HepG2 (cell line): ENCODE measurements around the gene LHPP. TPM values are rescaled to one million over a fixed set of nuclear protein-coding genes. Genes with fewer than 3 reads are reported as not detected.

Experiments
- ATAC-seq: fragments of 200-7000 bp; cut with Tn5 transposase; 3 replicates; pipeline ENCODE4 v1.9.1; 2020; ENCODE audit warnings: mild to moderate bottlenecking, moderate library complexity
- BruUV-seq: library from RNA; stranded (reverse); fragments of 400-500 nt; replicated peaks from 2 replicates; lab custom pipeline; 2021; lab: Mats Ljungman, UMichigan
- CTCF ChIA-PET: fragments of 300-600 bp; formaldehyde crosslinking; extraction: SDS; loops from one replicate; lab custom pipeline; 2021; ENCODE audit warnings: low total read pairs, inconsistent platforms, low intra/inter-chr PET ratio; lab: Yijun Ruan, JAX
- POLR2A ChIA-PET: fragments of 350-600 bp; sonication (Branson Sonifier 250); formaldehyde crosslinking; loops from one replicate; lab custom pipeline; 2020; ENCODE audit warnings: antibody characterized with exemption, inconsistent platforms; lab: Yijun Ruan, JAX
- DNase-seq: peaks from one replicate; pipeline ENCODE4 v3.0.0-alpha.2; 2015; ENCODE audit warnings: low spot score
- FAIRE-seq: peaks from 3 replicates; lab custom pipeline; 2011; peaks lifted over from hg19 to GRCh38; lab: Jason Lieb, UNC
- H2AFZ ChIP-seq: one replicate; pipeline ENCODE4 v1.6.1; 2011; ENCODE audit warnings: low read length, inconsistent platforms
- H3K27ac ChIP-seq: fragments of 300-600 bp; 3 replicates; pipeline ENCODE4 v1.8.0; 2011; ENCODE audit warnings: mixed run types, mild to moderate bottlenecking, mixed read lengths, low read length, inconsistent platforms; ENCODE audit not compliant: insufficient read depth; ENCODE audit errors: extremely low read length
- H3K27me3 ChIP-seq, 2 experiments: fragments of 200-600 bp in 1 of 2; 2 replicates in 1 of 2; 3 replicates in 1 of 2; pipeline versions ENCODE4 v1.6.0 to v1.8.0; 2011; ENCODE audit warnings: low read length in 2 of 2, mild to moderate bottlenecking in 2 of 2, moderate library complexity in 2 of 2, inconsistent platforms in 1 of 2; ENCODE audit not compliant: insufficient read depth in 2 of 2, control insufficient read depth in 1 of 2
- H3K36me3 ChIP-seq, 2 experiments: fragments of 200-600 bp in 1 of 2; replicated peaks in 1 of 2; 2 replicates in 1 of 2; 3 replicates in 1 of 2; pipeline versions ENCODE4 v1.5.1 to v1.8.0; 2011; ENCODE audit warnings: low read length in 2 of 2, inconsistent platforms in 1 of 2; ENCODE audit not compliant: insufficient read depth in 2 of 2, control insufficient read depth in 1 of 2
- H3K4me1 ChIP-seq: 2 replicates; pipeline ENCODE4 v1.5.1; 2012; ENCODE audit warnings: low read length, inconsistent platforms; ENCODE audit not compliant: insufficient read depth
- H3K4me2 ChIP-seq: 2 replicates; pipeline ENCODE4 v1.6.0; 2011; ENCODE audit warnings: low read depth, low read length, inconsistent platforms
- H3K4me3 ChIP-seq, 3 experiments: fragments of 200-600 bp in 1 of 3; sonication (generic), shearing (Covaris generic) in 1 of 3; replicated peaks in 1 of 3; 2 replicates each; pipeline ENCODE4 v1.5.1; 2011 to 2016; ENCODE audit warnings: low read length in 3 of 3, inconsistent platforms in 2 of 3, low read depth in 2 of 3, mild to moderate bottlenecking in 2 of 3, control low read depth in 1 of 3, mixed read lengths in 1 of 3; ENCODE audit not compliant: insufficient read depth in 1 of 3
- H3K79me2 ChIP-seq: one replicate; pipeline ENCODE4 v1.6.1; 2011; ENCODE audit warnings: low read length, inconsistent platforms; ENCODE audit not compliant: insufficient read depth
- H3K9ac ChIP-seq: 2 replicates; pipeline ENCODE4 v1.6.0; 2011; ENCODE audit warnings: mild to moderate bottlenecking, low read depth, low read length, inconsistent platforms; ENCODE audit not compliant: insufficient read depth
- H3K9me3 ChIP-seq: 2 replicates; pipeline ENCODE4 v1.5.1; 2012; ENCODE audit warnings: mild to moderate bottlenecking, low read length
- H4K20me1 ChIP-seq: 2 replicates; pipeline ENCODE4 v1.6.0; 2011; ENCODE audit warnings: inconsistent platforms, mild to moderate bottlenecking, low read length, moderate library complexity; ENCODE audit not compliant: insufficient read depth
- ESRRA ChIP-seq: sonication (generic); formaldehyde crosslinking; IDR thresholded peaks from 2 replicates; pipeline ENCODE4 v1.5.1; 2020; ENCODE audit warnings: mild to moderate bottlenecking, low read depth, missing genetic modification reagents
- FOXC1 ChIP-seq: sonication (generic); formaldehyde crosslinking; IDR thresholded peaks from 2 replicates; pipeline ENCODE4 v1.8.0; 2022; ENCODE audit warnings: mild to moderate bottlenecking, missing genetic modification reagents, borderline replicate concordance
- NAIF1 ChIP-seq: sonication (generic); formaldehyde crosslinking; IDR thresholded peaks from 2 replicates; pipeline ENCODE4 v1.5.0; 2020; ENCODE audit warnings: mild to moderate bottlenecking, missing genetic modification reagents, borderline replicate concordance
- SAP130 ChIP-seq: IDR thresholded peaks from 2 replicates; pipeline ENCODE4 v1.6.1; 2016; ENCODE audit warnings: low read depth
- SMC3 ChIP-seq: IDR thresholded peaks from 2 replicates; pipeline ENCODE4 v1.6.1; 2011; ENCODE audit warnings: low read length, improper control_type of control experiment
- TAF15 ChIP-seq: fragments of 200-400 bp; formaldehyde crosslinking; IDR thresholded peaks from one replicate; pipeline ENCODE4 v1.6.1; 2018; ENCODE audit warnings: mild to moderate bottlenecking, low read depth, low read length; ENCODE audit not compliant: poor library complexity, severe bottlenecking
- ZKSCAN5 ChIP-seq: sonication (generic); formaldehyde crosslinking; IDR thresholded peaks from 2 replicates; pipeline ENCODE4 v1.5.1; 2020; ENCODE audit warnings: mild to moderate bottlenecking, missing genetic modification reagents
- ZNF570 ChIP-seq: sonication (generic); formaldehyde crosslinking; IDR thresholded peaks from 2 replicates; pipeline ENCODE4 v1.4.0; 2020; ENCODE audit warnings: mild to moderate bottlenecking, missing genetic modification reagents, borderline replicate concordance
- ZNF761 ChIP-seq: sonication (generic); formaldehyde crosslinking; conservative IDR thresholded peaks from 2 replicates; pipeline ENCODE4 v1.4.0; 2020; ENCODE audit warnings: mild to moderate bottlenecking, missing genetic modification reagents
- WGBS: methylation state at CpG from one replicate; pipeline ENCODE4 v1.1.6; 2017; ENCODE audit warnings: low lambda C conversion rate; 5-methylcytosine and 5-hydroxymethylcytosine counted together
- in situ Hi-C: cut with HindIII; loops from 2 replicates; pipeline ENCODE4 v1.10.0; 2017; ENCODE audit warnings: low pct_unique_long_range_greater_than_20kb; ENCODE audit not compliant: extremely low pct_ligation_motif_present
- intact Hi-C: fragments of 100-400 bp; cut with micrococcal nuclease; formaldehyde crosslinking; loops from one replicate; pipeline ENCODE4 v1.10.0; 2022; ENCODE audit not compliant: unreplicated experiment
- polyA plus RNA-seq, 8 experiments: library from polyadenylated mRNA; depleted of rRNA in 3 of 8; stranded (reverse) in 7 of 8; unstranded in 1 of 8; fragments of >200 nt; fragmentation: Illumina TruSeq in 4 of 8; extraction: Trizol in 4 of 8; gene quantifications; 2 replicates each; pipeline versions ENCODE4 v1.2.1 to v1.2.3, GENCODE V29; 2011 to 2016; ENCODE audit warnings: low read depth in 4 of 8, missing spikeins in 1 of 8, mixed read lengths in 1 of 8; ENCODE audit not compliant: insufficient read depth in 1 of 8
- total RNA-seq, 5 experiments: library from RNA; depleted of rRNA; stranded (reverse); fragments of >200 nt; fragmentation: Illumina TruSeq; extraction: Trizol; gene quantifications; 2 replicates each; pipeline ENCODE4 v1.2.3, GENCODE V29; 2016; ENCODE audit warnings: low read depth in 1 of 5
- TF ChIP-seq, protein P1 (sequence below): sonication (generic); formaldehyde crosslinking; IDR thresholded peaks from 2 replicates; pipeline ENCODE4 v1.5.0; 2020; ENCODE audit warnings: missing genetic modification reagents
- TF ChIP-seq, protein P2 (sequence below): sonication (generic); formaldehyde crosslinking; IDR thresholded peaks from 2 replicates; pipeline ENCODE4 v1.4.0; 2020; ENCODE audit warnings: missing genetic modification reagents, borderline replicate concordance

LHPP gene
- total and polyA plus RNA-seq, 2 of the 13 experiments (the other 11 are each of a cell fraction or from before 2014, with no cell fraction given), result 5.2 to 13.1 TPM

DNA sequence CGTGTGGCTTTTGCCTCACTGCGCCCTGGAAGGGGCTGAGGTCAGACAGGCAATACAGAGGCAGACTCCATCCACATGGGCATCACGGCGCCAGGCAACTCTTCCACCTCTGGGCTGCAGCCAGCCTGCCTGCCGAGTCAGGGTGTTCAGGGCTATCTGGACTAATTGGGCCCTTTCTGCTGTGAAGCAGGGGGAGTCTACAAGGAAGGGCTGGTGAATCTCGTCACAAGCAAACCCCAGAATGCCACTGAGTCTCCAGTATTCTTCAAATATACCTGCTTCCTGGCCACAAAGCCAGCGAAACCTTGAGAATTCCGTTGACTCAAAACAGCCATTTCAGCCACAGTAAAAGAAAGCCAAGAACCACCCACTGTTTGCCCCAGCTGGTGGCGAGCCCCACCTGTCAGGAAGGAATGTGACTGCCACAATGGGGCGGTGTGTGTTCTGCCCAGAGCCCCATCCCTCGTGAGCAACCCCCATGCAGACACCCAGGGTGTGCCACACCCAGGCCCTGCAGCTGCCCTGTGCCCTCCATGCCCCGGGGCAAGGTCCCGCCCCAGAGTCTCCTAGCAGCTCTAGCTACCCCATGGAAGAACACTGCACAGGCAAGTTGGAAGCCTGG lies 165.2 kb downstream of the LHPP start:
- 88% methylated on average over 5 of the region's 13 CpGs for WGBS
- no peak overlapping the region for H3K4me2 ChIP-seq
- no peak overlapping the region for H3K4me3 ChIP-seq
- no TSS peak for BruUV-seq
- no peak overlapping the region for H2AFZ ChIP-seq
- no peak overlapping the region for H3K27ac ChIP-seq
- TF ChIP-seq ESRRA (CRISPR knock-in tag), result no peak
- TF ChIP-seq ZNF570 (CRISPR knock-in tag), result no peak
- no peak for TF ChIP-seq SAP130 (CRISPR knock-in tag)
- TF ChIP-seq, protein P1, sequence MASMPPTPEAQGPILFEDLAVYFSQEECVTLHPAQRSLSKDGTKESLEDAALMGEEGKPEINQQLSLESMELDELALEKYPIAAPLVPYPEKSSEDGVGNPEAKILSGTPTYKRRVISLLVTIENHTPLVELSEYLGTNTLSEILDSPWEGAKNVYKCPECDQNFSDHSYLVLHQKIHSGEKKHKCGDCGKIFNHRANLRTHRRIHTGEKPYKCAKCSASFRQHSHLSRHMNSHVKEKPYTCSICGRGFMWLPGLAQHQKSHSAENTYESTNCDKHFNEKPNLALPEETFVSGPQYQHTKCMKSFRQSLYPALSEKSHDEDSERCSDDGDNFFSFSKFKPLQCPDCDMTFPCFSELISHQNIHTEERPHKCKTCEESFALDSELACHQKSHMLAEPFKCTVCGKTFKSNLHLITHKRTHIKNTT, result no peak
- TF ChIP-seq TAF15, result no peak
- TF ChIP-seq ZNF761 (CRISPR knock-in tag), result no peak
- TF ChIP-seq, protein P2, sequence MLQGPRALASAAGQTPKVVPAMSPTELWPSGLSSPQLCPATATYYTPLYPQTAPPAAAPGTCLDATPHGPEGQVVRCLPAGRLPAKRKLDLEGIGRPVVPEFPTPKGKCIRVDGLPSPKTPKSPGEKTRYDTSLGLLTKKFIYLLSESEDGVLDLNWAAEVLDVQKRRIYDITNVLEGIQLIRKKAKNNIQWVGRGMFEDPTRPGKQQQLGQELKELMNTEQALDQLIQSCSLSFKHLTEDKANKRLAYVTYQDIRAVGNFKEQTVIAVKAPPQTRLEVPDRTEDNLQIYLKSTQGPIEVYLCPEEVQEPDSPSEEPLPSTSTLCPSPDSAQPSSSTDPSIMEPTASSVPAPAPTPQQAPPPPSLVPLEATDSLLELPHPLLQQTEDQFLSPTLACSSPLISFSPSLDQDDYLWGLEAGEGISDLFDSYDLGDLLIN (CRISPR knock-in tag), result no peak
- TF ChIP-seq ZKSCAN5 (CRISPR knock-in tag), result no peak
- no peak for TF ChIP-seq NAIF1 (CRISPR knock-in tag)
- no peak for TF ChIP-seq FOXC1 (CRISPR knock-in tag)
- no peak for TF ChIP-seq SMC3
- H4K20me1 ChIP-seq, result no peaks in the 10 kb centered on the region
- CTCF ChIA-PET, result no interaction called here
- no peak for DNase-seq
- POLR2A ChIA-PET, result no interaction called here
- no peak for ATAC-seq
- FAIRE-seq, result no peak
- no peaks in the 10 kb centered on the region for H3K9me3 ChIP-seq
- H3K27me3 ChIP-seq, result no peaks in the 10 kb centered on the region
- peaks cover 4 to 11% of the 10 kb centered on the region in 2 experiments; a peak in 4 of 5 replicates for H3K36me3 ChIP-seq
- intact Hi-C loops, result no loop called here
- in situ Hi-C loops, result no loop called here
- no peak overlapping the region for H3K9ac ChIP-seq
- H3K79me2 ChIP-seq, result no peaks in the 10 kb centered on the region
- no peaks in the 10 kb centered on the region for H3K4me1 ChIP-seq
